Measurements from ENCODE around the gene GMDS. TPM values are rescaled to one million over a fixed set of nuclear protein-coding genes. Genes with fewer than 3 reads are reported as not detected.
A peak's percentile ranks its signal among the peaks of the same experiment; 100 is the strongest.

Gene GMDS
- total RNA-seq, 1 donor from 2014 or later, result 5.3 TPM

GRCh38 chr6:2034256-2034655 is 211.1 kb downstream of the GMDS start:
- intact Hi-C loops (cut with DNase I), result no loop called here
- ATAC-seq (no peak), DNase-seq (ENCODE audit: missing footprints) (no peak)

GRCh38 chr6:2033544-2033943 is 211.9 kb downstream of the GMDS start:
- ATAC-seq, result no peak
- no peak for DNase-seq (ENCODE audit: missing footprints)
- intact Hi-C loops (cut with DNase I), result no loop called here

DNA sequence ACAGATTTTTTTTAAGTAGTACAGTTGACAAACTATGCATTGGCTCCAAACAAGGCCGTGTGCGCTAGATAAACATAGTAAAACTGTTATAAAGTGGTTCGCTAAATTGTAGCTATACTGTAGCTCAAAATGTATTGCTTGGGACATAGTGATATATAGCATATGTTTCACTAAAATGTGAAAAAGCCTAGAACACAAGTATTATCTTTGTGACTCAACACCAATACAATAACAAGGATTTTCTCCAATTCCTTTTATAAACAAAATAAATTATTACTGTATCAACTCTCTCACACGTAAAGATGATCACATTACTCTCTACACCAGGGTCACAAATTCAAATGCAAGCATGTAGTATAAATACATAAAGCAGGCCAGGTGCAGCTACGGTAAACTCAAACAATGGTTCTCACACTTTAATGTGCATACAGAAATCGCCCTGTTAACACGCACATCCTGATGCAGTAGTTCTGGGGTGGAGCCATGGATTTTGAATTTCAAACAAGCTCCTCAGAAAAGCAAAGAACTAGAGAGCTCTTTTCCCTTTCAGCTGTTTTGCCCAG is 214.6 kb downstream of the GMDS start:
- ATAC-seq, result no peak
- intact Hi-C loops (cut with DNase I), result no loop called here

DNA sequence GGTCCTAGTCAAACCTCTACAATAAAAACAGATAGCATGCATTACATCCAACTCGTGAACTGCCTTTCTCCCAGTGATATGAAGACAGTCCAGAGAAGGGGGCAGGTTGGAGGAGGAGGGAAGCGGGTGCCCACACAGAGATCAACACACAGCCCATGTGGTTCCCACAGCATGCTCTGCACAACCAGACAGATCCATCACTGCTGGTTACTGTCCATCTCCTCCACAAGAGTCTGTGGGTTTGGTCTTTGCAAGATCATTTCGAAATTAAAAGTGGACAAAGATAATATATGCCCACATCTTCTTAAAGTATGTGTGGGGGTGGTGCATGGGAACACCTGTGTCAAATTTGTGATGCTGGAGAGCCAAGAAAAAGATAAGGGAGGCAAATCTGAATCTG is 215.5 kb downstream of the GMDS start:
- DNase-seq (ENCODE audit: missing footprints) (no peak), ATAC-seq (no peak)
- intact Hi-C loops (cut with DNase I), result no loop called here

More for the DNA sequence above, 214.6 kb downstream of the GMDS start:
- no peak for DNase-seq (ENCODE audit: missing footprints)

GRCh38 chr6:2029130-2029794 is 216.1 kb downstream of the GMDS start:
- no peak for DNase-seq (ENCODE audit: missing footprints)
- intact Hi-C loops (cut with DNase I), result no loop called here
- ATAC-seq, result no peak

- DNase-seq (ENCODE audit: missing footprints) (no peak), ATAC-seq (no peak)
- intact Hi-C loops (cut with DNase I), result no loop called here
These were observed 216.9 kb downstream of the GMDS start for GRCh38 chr6:2028457-2029038.

- no peak for DNase-seq (ENCODE audit: missing footprints)
- ATAC-seq, result no peak
- intact Hi-C loops (cut with DNase I), result no loop called here
These were observed 219.3 kb downstream of the GMDS start for GRCh38 chr6:2026133-2026532.

GRCh38 chr6:2021713-2022125 is 223.7 kb downstream of the GMDS start:
- DNase-seq (ENCODE audit: missing footprints) (peak; percentile 86), ATAC-seq (peak; percentile 79)
- intact Hi-C loops (cut with DNase I), result no loop called here

DNA sequence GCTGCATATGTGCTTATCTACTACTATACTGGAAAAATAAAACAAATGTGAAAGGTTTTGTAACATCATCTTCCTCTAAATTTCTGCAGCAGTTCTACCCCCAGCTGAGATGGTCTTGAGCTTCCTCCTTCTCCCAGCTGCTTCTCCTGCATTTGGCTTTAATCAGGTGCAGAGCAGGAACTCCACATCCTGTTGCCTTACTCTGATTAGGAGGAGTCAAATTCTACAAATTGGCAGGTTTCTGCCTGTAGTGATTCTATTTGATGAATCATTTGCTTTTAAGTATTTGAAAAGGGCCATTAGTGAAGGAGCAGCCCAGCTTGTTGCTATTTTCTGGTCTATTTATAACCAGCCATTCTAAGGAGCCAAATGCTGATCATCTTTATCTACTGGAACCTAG is 224.5 kb downstream of the GMDS start:
- intact Hi-C loops (cut with DNase I), result no loop called here
- ATAC-seq, result no peak
- no peak for DNase-seq (ENCODE audit: missing footprints)

DNA sequence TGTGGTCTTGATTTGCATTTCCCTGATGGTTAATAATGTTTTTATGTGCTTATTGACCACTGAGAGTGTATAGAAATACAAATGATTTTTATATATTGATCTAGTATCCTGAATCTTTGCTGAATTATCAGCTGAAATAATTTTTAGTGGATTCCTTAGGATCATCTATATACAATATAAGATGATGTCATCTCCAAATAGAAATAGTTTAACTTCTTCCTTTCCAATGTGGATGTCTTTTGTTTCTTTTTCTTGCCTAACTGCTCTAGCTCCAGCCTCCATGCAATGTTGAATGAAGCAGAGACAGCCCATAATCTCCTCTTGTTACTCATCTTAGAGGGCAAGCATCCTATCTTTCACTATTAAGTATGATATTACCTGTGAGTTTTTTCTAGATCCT is 226.4 kb downstream of the GMDS start:
- intact Hi-C loops (cut with DNase I), result no loop called here
- no peak for DNase-seq (ENCODE audit: missing footprints)
- ATAC-seq, result no peak

DNA sequence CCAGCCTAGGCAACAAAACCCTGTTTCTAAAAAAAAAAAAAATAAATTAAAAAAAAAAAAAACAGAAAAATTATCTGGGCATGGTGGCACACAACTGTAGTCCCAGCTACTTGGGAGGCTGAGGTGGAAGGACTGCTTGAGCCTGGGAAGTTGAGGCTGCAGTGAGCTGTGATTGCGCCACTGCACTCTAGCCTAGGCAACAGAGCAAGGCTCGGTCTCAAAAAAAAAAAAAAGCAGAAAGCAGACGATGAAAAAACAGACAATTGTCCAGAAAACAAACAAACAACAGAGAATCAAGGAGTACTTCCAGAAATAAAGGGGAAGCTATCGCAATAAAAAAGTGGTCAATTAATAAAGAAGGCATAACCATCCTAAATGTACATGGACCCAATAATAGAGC is 229.4 kb downstream of the GMDS start:
- intact Hi-C loops (cut with DNase I), result no loop called here
- DNase-seq (ENCODE audit: missing footprints) (no peak), ATAC-seq (no peak)

DNA sequence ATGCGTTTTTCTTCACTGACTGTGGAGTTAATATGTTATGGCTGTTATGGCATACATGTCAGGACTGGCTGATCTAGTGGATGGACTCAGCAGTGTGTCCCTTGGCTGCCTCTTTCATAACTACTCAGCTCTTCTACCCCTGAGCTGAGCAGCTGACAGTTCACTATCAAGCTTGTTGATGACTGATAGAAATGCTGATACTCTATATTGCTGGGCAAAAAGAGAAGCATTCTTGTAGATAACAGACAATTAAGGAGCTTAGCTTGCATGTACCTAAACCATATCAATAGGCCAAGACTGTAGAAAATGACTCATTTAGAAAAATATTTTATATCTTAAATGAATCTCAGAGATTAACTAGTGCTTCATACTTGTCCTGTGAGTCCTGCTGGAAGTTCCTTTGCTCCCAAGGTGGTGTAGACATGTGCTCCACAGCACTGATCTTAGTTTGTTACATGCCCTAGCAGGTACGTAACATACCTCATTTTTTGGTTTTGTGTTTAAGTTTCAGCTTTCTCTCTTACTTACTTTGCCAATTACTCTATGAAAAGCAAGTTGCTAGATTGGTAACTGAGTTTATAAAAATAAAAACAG is 236.9 kb downstream of the GMDS start:
- intact Hi-C loops (cut with DNase I), result no loop called here

GRCh38 chr6:2007165-2007564 is 238.2 kb downstream of the GMDS start:
- ATAC-seq, result no peak
- intact Hi-C loops (cut with DNase I), result no loop called here
- DNase-seq (ENCODE audit: missing footprints), result no peak

More for the DNA sequence above, 236.9 kb downstream of the GMDS start:
- DNase-seq (ENCODE audit: missing footprints) (no peak), ATAC-seq (no peak)

DNA sequence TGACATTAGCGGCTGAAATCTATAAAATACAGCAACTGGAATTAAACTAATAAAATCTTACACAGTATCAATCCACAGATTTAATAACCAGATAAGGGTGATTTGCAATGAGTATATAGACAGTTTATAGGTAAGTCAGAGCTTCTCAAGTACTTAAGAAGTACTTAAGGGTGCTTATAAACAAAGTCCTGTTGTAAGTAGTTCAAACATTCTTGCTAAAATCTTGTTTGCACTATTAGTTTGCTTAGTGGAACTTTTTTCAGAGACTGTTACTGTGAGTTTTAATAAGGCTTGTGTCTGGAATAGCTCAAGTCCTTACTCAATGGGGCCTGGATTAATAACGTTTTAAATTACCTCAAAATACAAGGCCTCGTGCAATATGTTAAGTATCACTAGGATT is 240.5 kb downstream of the GMDS start:
- intact Hi-C loops (cut with DNase I), result no loop called here
- DNase-seq (ENCODE audit: missing footprints) (no peak), ATAC-seq (no peak)

GRCh38 chr6:2000962-2001361 is 244.4 kb downstream of the GMDS start:
- DNase-seq (ENCODE audit: missing footprints) (no peak), ATAC-seq (no peak)
- intact Hi-C loops (cut with DNase I), result no loop called here

DNA sequence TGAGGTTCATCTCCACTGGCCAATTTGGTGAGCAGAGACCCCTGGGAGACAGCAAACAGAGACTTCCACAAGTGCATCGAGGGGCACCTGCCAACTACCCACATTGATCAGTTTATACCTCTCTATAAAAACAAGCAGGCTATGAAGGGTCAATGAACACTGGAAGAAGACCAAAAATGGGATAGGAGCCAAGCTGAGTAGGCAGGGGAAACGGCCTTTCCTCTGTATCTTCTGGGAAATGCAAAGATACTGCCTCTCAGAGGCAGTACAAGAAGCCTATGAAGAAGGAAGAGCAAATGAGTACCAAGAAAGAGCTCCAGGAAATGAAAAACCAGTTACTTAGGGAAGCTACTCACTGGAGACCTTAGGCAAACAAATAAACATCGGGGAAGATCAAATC is 247.7 kb downstream of the GMDS start:
- intact Hi-C loops (cut with DNase I), result no loop called here
- no peak for DNase-seq (ENCODE audit: missing footprints)
- no peak for ATAC-seq

DNA sequence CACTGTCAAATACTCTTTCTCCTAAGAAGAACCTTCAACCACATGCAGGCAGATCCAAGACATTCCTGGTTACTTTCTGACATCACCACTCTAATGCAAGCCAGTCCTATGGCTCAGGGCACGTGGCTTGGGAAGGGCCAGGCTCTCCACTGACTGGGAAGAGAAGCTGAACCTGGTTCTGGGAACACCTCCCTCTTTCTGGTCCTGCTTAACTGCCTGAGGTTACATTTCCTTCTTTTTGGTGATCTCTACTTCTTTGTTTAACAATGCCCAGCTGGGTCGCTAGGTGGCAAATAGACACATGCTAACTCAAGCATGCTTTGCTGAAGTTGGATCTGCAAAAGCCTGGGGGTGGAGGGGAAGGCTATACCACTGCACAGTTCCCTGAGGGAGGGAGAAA is 249.8 kb downstream of the GMDS start:
- intact Hi-C loops (cut with DNase I), result no loop called here
- ATAC-seq, result no peak
- no peak for DNase-seq (ENCODE audit: missing footprints)

- no peak for ATAC-seq
- intact Hi-C loops (cut with DNase I), result no loop called here
- no peak for DNase-seq (ENCODE audit: missing footprints)
These were observed 252.4 kb downstream of the GMDS start for GRCh38 chr6:1993042-1993441.

GRCh38 chr6:1991332-1991878 is 254.0 kb downstream of the GMDS start:
- intact Hi-C loops (cut with DNase I), result no loop called here
- DNase-seq (ENCODE audit: missing footprints) (no peak), ATAC-seq (no peak)

GRCh38 chr6:1988843-1989242 is 256.6 kb downstream of the GMDS start:
- ATAC-seq, result no peak
- no peak for DNase-seq (ENCODE audit: missing footprints)
- intact Hi-C loops (cut with DNase I), result no loop called here

Data from Right ventricle myocardium inferior (tissue), 1 donor.